ENCODE results near the gene CSDE1.
"Not testable (repeated sequence)": the region's sequence is repeated elsewhere in the genome, so short reads cannot be mapped to it uniquely, and the experiment has no call there.

The CSDE1 gene

GRCh38 chr1:114757455-114758255 lies at the start of gene CSDE1:
TSS of gene CSDE1 (minus strand) at chr1:114757984. CDS start at chr1:114739890, 18,094 bp downstream.
- DNase-seq = peak; percentile 97

GRCh38 chr1:114804449-114804848 lies 46.7 kb upstream of the CSDE1 start:
- DNase-seq = not testable (repeated sequence)

GRCh38 chr1:114803001-114803400 lies 45.2 kb upstream of the CSDE1 start:
- DNase-seq = no peak

- DNase-seq = no peak
Measured at GRCh38 chr1:114794038-114794437, 36.3 kb upstream of the CSDE1 start.

GRCh38 chr1:114790581-114790980 lies 32.8 kb upstream of the CSDE1 start:
- DNase-seq = not testable (repeated sequence)

- not testable (repeated sequence) for DNase-seq
Measured at GRCh38 chr1:114786440-114786839, 28.7 kb upstream of the CSDE1 start.

GRCh38 chr1:114782476-114782875 lies 24.7 kb upstream of the CSDE1 start:
- no peak for DNase-seq

- DNase-seq = peak; percentile 91
Measured at GRCh38 chr1:114780344-114781226, 22.8 kb upstream of the CSDE1 start, which contains the start of gene SIKE1. TSS of gene SIKE1 (minus strand) at chr1:114780685. CDS start at chr1:114780607, 78 bp downstream.

GRCh38 chr1:114779722-114780121 lies 21.9 kb upstream of the CSDE1 start:
- no peak for DNase-seq

GRCh38 chr1:114776726-114777125 lies 18.9 kb upstream of the CSDE1 start:
- not testable (repeated sequence) for DNase-seq

GRCh38 chr1:114771992-114772391 lies 14.2 kb upstream of the CSDE1 start:
- no peak for DNase-seq

GRCh38 chr1:114770989-114771388 lies 13.2 kb upstream of the CSDE1 start:
- no peak for DNase-seq

GRCh38 chr1:114764689-114765088 lies 6.9 kb upstream of the CSDE1 start:
- no peak for DNase-seq

- DNase-seq = no peak
Measured at GRCh38 chr1:114758256-114758832, 560 bp upstream of the CSDE1 start.

GRCh38 chr1:114756949-114757454 lies 782 bp downstream of the CSDE1 start:
- DNase-seq = no peak

- DNase-seq = no peak
Measured at GRCh38 chr1:114756009-114756892, 1.5 kb downstream of the CSDE1 start.

- DNase-seq = no peak
Measured at GRCh38 chr1:114755006-114755931, 2.5 kb downstream of the CSDE1 start.

GRCh38 chr1:114753702-114754101 lies 4.1 kb downstream of the CSDE1 start:
- not testable (repeated sequence) for DNase-seq

- DNase-seq = no peak
Measured at GRCh38 chr1:114753143-114753542, 4.6 kb downstream of the CSDE1 start.

- DNase-seq = no peak
Measured at GRCh38 chr1:114750780-114751179, 7.0 kb downstream of the CSDE1 start.

GRCh38 chr1:114749835-114750234 lies 7.9 kb downstream of the CSDE1 start:
- no peak for DNase-seq
